CD4-positive, alpha-beta T cell (primary cell): ENCODE measurements around the gene SIGLEC11. TPM values are rescaled to one million over a fixed set of nuclear protein-coding genes. Genes with fewer than 3 reads are reported as not detected.

Experiments
- ATAC-seq: fragments of 200-7000 bp; cut with Tn5 transposase; one replicate; pipeline ENCODE4 v1.10.0; 2022; ENCODE audit warnings: mild to moderate bottlenecking; ENCODE audit not compliant: poor library complexity
- CTCF ChIA-PET: fragments of 350-600 bp; sonication (Branson Sonifier 250); formaldehyde crosslinking; loops from one replicate; lab custom pipeline; 2021; ENCODE audit warnings: antibody characterized with exemption, inconsistent platforms; lab: Charles Lee
- POLR2A ChIA-PET: fragments of 350-600 bp; sonication (Branson Sonifier 250); formaldehyde crosslinking; loops from one replicate; lab custom pipeline; 2021; ENCODE audit warnings: antibody characterized with exemption, inconsistent platforms; lab: Charles Lee
- DNase-seq, 14 experiments: peaks; one replicate each; pipeline ENCODE4 v3.0.0-alpha.2; 2013 to 2020; ENCODE audit warnings: mixed read lengths in 2 of 14
- H3K27ac ChIP-seq, 2 donors: one replicate each; pipeline versions ENCODE4 v1.5.1 to v1.7.0; 2013; ENCODE audit warnings: low read length in 2 of 2, low read depth in 1 of 2, mild to moderate bottlenecking in 1 of 2
- H3K27me3 ChIP-seq, 2 experiments: 1 replicate in 1 of 2; 2 replicates in 1 of 2; pipeline versions ENCODE4 v1.6.1 to v1.7.0; 2013; ENCODE audit warnings: low read length in 2 of 2, control low read depth in 1 of 2, mild to moderate bottlenecking in 1 of 2, moderate library complexity in 1 of 2; ENCODE audit not compliant: insufficient read depth in 2 of 2, control insufficient read depth in 1 of 2
- H3K36me3 ChIP-seq: one replicate; pipeline ENCODE4 v1.6.1; 2013; ENCODE audit warnings: low read length, control low read depth; ENCODE audit not compliant: insufficient read depth
- H3K4me1 ChIP-seq: one replicate; pipeline ENCODE4 v1.6.1; 2013; ENCODE audit warnings: low read length, control low read depth; ENCODE audit not compliant: insufficient read depth
- H3K4me3 ChIP-seq: one replicate; pipeline ENCODE4 v1.5.1; 2013; ENCODE audit warnings: mild to moderate bottlenecking, low read length, moderate library complexity
- H3K9me3 ChIP-seq, 2 experiments: 1 replicate in 1 of 2; 2 replicates in 1 of 2; pipeline versions ENCODE4 v1.6.1 to v1.7.0; 2013; ENCODE audit warnings: low read length in 2 of 2, mild to moderate bottlenecking in 2 of 2, control low read depth in 1 of 2, moderate library complexity in 1 of 2; ENCODE audit not compliant: control insufficient read depth in 1 of 2, insufficient read depth in 1 of 2
- H3K27ac Mint-ChIP-seq: one replicate; pipeline ENCODE4 v1.8.0; 2020; ENCODE audit warnings: mixed read lengths
- H3K27me3 Mint-ChIP-seq: one replicate; pipeline ENCODE4 v1.8.0; 2021; ENCODE audit warnings: mixed read lengths
- H3K36me3 Mint-ChIP-seq: one replicate; pipeline ENCODE4 v1.8.0; 2021; ENCODE audit warnings: low read depth, mixed read lengths
- H3K4me1 Mint-ChIP-seq: one replicate; pipeline ENCODE4 v1.8.0; 2021; ENCODE audit warnings: low read depth, mixed read lengths
- H3K4me3 Mint-ChIP-seq: one replicate; pipeline ENCODE4 v1.8.0; 2020; ENCODE audit warnings: mild to moderate bottlenecking, mixed read lengths
- H3K9me3 Mint-ChIP-seq: one replicate; pipeline ENCODE4 v1.8.0; 2020; ENCODE audit warnings: mixed read lengths
- CTCF ChIP-seq: fragments of 200-600 bp; IDR thresholded peaks from one replicate; pipeline ENCODE4 v1.8.0; 2022; ENCODE audit warnings: antibody characterized with exemption, mild to moderate bottlenecking
- intact Hi-C, 2 experiments: fragments of 100-400 bp; cut with DNase I in 1 of 2; cut with micrococcal nuclease in 1 of 2; formaldehyde crosslinking; loops; one replicate each; pipeline versions ENCODE4 v1.15.1 to v1.9.0; 2023 to 2025; cut with DNase I, micrococcal nuclease
- total RNA-seq, 174 experiments: library from RNA in 2 of 174; stranded (reverse) in 2 of 174; gene quantifications; one replicate each; pipeline ENCODE4 v1.2.3 and lab custom pipeline; 2021 to 2026

SIGLEC11 gene
- total RNA-seq, 2 experiments from 2014 or later = 0.08 TPM; not detected in 1

GRCh38 chr19:49911381-49912145 is 49.4 kb downstream of the SIGLEC11 start:
- Mint-ChIP-seq H3K27ac (peak overlapping the region; percentile 87), H3K4me3 (no peak overlapping the region), H3K27me3 (no peaks in the 10 kb centered on the region), H3K4me1 (peaks cover 29% of the 10 kb centered on the region), H3K36me3 (peaks cover 66% of the 10 kb centered on the region), H3K9me3 (no peaks in the 10 kb centered on the region)
- intact Hi-C loops = no loop called here
- H3K27ac ChIP-seq = peak overlapping the region; percentile 45 to 61
- peaks cover 19% of the 10 kb centered on the region for H3K4me1 ChIP-seq
- ATAC-seq (peak; percentile 54), DNase-seq (peak in 3 of 14 experiments; percentile 34 to 73 (median 68))
- POLR2A ChIA-PET = interaction anchor here (1.4 kb wide), 1 partner anchor 17 kb away, joined by 8 read pairs; the partner anchor contains the start of genes ATF5 and NUP62
- H3K27me3 ChIP-seq = no peaks in the 10 kb centered on the region
- no peak overlapping the region for H3K4me3 ChIP-seq
- peaks cover 66% of the 10 kb centered on the region for H3K36me3 ChIP-seq
- H3K9me3 ChIP-seq = no peaks in the 10 kb centered on the region
- CTCF ChIA-PET = interaction anchor here (0.9 to 1.2 kb wide), 3 partner anchors 11 to 26 kb away, joined by 3 to 4 read pairs (median 3); no protein-coding TSS in a partner anchor
- no peak for TF ChIP-seq CTCF

- H3K27me3 ChIP-seq = no peaks in the 10 kb centered on the region
- Mint-ChIP-seq H3K4me1 (peaks cover 26% of the 10 kb centered on the region), H3K27me3 (no peaks in the 10 kb centered on the region), H3K9me3 (no peaks in the 10 kb centered on the region), H3K4me3 (no peak overlapping the region), H3K36me3 (peaks cover 60% of the 10 kb centered on the region), H3K27ac (no peak overlapping the region)
- CTCF ChIA-PET = no interaction called here
- no peaks in the 10 kb centered on the region for H3K9me3 ChIP-seq
- TF ChIP-seq CTCF = no peak
- peaks cover 19% of the 10 kb centered on the region for H3K4me1 ChIP-seq
- H3K27ac ChIP-seq = no peak overlapping the region
- ATAC-seq (no peak), DNase-seq (no peak)
- POLR2A ChIA-PET = no interaction called here
- no peak overlapping the region for H3K4me3 ChIP-seq
- intact Hi-C loops = no loop called here
- peaks cover 59% of the 10 kb centered on the region for H3K36me3 ChIP-seq
Measured at GRCh38 chr19:49910179-49910578, 50.8 kb downstream of the SIGLEC11 start.

GRCh38 chr19:49908480-49909420 is 52.2 kb downstream of the SIGLEC11 start:
- POLR2A ChIA-PET = no interaction called here
- Mint-ChIP-seq H3K9me3 (no peaks in the 10 kb centered on the region), H3K27ac (no peak overlapping the region), H3K27me3 (no peaks in the 10 kb centered on the region), H3K4me3 (no peak overlapping the region), H3K4me1 (peaks cover 23% of the 10 kb centered on the region), H3K36me3 (peaks cover 49% of the 10 kb centered on the region)
- DNase-seq = no peak
- no peak for TF ChIP-seq CTCF
- no peaks in the 10 kb centered on the region for H3K9me3 ChIP-seq
- no peak overlapping the region for H3K27ac ChIP-seq
- CTCF ChIA-PET = no interaction called here
- peaks cover 19% of the 10 kb centered on the region for H3K4me1 ChIP-seq
- H3K4me3 ChIP-seq = no peak overlapping the region
- no peaks in the 10 kb centered on the region for H3K27me3 ChIP-seq
- intact Hi-C loops = no loop called here
- peaks cover 48% of the 10 kb centered on the region for H3K36me3 ChIP-seq
- ATAC-seq = no peak
